Ramos (cell line): Measurements from ENCODE around the gene LMAN2.

ENCODE experiments used
- in situ Hi-C: fragments of 300-500 bp; cut with MboI; formaldehyde crosslinking; loops from one replicate; pipeline ENCODE4 v1.14.3; 2022; ENCODE audit warnings: low sequenced_read_pairs; ENCODE audit not compliant: unreplicated experiment

Gene LMAN2

GRCh38 chr5:177297922-177298321 lies 53.5 kb downstream of the LMAN2 start:
- in situ Hi-C loops = no loop called here

DNA sequence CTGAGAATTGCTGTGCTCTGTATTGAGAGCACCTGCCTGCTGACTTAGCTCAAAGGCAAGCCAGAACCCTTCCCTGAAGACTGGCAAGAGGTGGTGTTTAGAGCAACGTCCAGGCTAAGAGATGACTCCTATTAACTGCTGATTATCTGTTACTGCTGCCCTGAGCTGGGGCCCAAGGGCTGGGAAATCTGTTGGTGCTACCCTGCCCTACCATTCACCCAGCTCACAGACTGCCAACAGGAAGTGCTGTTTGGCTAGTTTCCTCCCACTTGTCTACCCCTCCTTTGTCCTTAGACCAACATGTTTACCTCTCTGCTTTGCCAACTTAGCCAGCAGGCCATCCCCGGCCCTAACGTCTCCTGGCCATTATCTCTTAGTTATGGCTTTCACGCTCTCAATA lies 54.9 kb downstream of the LMAN2 start:
- in situ Hi-C loops = no loop called here

- in situ Hi-C loops = no loop called here
Observed at GRCh38 chr5:177295924-177296323, 55.5 kb downstream of the LMAN2 start.

- in situ Hi-C loops = no loop called here
Observed at GRCh38 chr5:177294632-177295031, 56.8 kb downstream of the LMAN2 start.

DNA sequence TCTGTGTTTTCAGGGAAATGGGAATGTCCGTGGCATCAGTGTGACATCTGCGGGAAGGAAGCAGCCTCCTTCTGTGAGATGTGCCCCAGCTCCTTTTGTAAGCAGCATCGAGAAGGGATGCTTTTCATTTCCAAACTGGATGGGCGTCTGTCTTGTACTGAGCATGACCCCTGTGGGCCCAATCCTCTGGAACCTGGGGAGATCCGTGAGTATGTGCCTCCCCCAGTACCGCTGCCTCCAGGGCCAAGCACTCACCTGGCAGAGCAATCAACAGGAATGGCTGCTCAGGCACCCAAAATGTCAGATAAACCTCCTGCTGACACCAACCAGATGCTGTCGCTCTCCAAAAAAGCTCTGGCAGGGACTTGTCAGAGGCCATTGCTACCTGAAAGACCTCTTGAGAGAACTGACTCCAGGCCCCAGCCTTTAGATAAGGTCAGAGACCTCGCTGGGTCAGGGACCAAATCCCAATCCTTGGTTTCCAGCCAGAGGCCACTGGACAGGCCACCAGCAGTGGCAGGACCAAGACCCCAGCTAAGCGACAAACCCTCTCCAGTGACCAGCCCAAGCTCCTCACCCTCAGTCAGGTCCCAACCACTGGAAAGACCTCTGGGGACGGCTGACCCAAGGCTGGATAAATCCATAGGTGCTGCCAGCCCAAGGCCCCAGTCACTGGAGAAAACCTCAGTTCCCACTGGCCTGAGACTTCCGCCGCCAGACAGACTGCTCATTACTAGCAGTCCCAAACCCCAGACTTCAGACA lies 57.5 kb downstream of the LMAN2 start:
- in situ Hi-C loops = no loop called here

- in situ Hi-C loops = no loop called here
Observed at GRCh38 chr5:177291735-177292134, 59.7 kb downstream of the LMAN2 start.

DNA sequence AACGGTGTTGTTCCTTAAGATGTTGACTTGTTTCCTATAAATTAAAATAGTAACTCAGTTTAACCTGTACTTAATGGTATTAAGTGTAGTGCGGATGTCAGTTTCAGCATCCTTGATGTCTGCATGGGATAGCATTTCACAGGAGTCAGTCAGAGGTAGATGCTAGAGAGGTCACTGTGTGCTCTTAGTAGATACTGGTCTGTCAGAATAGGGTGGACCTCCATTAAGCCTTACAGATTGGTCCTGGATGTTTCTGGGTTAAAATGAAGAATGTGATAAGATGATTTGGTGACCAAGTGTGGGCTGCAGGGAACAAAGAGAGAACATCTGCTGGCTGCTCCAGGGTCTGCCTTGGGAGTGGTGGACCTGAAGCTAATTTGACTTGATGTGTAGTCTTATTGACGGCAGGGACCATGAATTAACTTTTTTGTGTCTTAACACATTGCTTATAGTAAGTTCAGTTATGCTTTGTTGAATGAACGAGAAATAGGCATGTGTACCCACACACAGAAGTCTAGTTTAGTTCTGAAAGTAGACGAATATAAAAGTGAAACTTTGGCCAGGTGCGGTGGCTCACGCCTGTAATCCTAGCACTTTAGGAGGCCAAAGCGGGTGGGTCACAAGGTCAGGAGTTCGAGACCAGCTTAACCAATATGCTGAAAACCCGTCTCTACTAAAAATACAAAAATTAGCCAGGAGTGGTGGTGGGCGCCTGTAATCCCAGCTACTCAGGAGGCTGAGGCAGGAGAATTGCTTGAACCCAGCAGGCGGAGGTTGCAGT lies 60.5 kb downstream of the LMAN2 start:
- in situ Hi-C loops = no loop called here

GRCh38 chr5:177288191-177288590 lies 63.3 kb downstream of the LMAN2 start:
- in situ Hi-C loops = no loop called here
